HG03575 (cell line): Measurements from ENCODE around the gene NIPAL3.
A peak's percentile ranks its signal among the peaks of the same experiment; 100 is the strongest.

Source experiments
- ATAC-seq: cut with Tn5 transposase; IDR thresholded peaks from one replicate; pipeline ENCODE4 v1.9.1; 2021; ENCODE audit not compliant: unreplicated experiment, insufficient number of reproducible peaks, low FRiP score; ENCODE audit errors: extremely low read depth

The NIPAL3 gene

DNA sequence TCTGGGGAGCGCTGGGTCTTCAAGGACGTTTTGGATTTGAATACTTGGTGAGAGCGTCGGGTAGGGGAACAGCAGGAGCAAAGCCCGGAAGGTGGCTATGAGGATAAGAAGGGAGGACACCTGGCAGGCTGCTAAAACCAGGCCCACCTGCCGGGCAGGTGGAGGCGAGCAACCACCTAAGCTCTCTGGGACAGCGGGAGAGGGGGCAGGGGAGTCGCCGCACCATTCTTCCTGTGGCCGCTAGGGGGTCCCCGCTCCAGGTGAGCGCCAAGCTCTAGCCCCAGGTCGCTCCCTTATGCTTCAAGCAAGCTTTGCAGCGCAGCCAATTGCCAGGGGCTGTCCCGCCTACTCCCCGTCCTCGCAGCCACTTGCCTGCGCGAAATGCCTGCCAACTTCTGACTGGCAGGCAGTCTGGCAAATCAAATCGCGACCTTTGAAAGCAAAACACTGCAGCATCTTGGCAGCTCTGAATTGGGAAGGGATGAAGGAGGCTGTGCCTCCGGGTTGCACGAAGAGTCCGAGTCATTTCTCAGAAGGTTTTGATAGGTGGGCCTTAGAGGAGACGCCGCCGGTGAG, at the start of gene NIPAL3:
NIPAL3 (plus strand) TSS at position 469 of the 576 bp plus-strand sequence. CDS start 3,746 bp downstream, outside the sequence.
- ATAC-seq, result peak; percentile 72

DNA sequence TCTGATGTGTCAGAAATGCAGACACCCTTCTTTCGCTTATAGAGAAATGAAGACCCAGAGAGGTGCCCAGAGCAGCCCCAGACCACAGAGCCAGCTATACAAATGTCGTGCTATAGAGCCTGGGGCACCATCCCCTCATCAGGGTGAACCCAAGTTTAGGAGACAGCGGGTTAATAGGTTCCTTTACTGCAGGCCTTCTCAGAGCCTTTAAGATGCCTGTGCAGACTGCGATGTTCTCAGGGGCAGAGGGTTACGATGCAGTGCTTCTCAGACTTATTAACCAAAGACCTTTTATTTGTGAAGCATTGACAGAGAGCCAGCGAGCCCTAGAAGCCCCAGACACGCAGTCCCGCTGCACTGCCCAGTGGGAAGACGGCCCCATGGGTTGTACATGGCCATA, 48.9 kb upstream of the NIPAL3 start:
- no peak for ATAC-seq

DNA sequence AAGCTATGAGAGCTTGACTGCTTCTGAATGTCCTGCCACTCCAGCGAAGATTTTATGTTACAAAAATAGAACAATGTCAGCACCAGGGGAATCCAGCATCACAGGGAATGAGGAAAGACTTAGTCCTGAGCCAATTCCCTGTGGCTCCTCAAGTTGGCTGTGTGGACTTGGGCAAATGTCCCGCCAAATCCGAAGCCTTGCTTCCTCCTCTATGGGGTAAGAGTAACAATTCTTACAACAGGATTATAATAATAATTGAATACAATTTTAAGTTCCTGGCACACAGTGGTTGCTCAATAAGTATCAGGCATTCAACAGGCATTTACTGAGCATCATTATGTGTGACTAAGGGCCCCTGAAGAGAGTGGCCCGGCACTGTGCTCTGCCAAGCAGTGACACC, 46.4 kb upstream of the NIPAL3 start:
- no peak for ATAC-seq

DNA sequence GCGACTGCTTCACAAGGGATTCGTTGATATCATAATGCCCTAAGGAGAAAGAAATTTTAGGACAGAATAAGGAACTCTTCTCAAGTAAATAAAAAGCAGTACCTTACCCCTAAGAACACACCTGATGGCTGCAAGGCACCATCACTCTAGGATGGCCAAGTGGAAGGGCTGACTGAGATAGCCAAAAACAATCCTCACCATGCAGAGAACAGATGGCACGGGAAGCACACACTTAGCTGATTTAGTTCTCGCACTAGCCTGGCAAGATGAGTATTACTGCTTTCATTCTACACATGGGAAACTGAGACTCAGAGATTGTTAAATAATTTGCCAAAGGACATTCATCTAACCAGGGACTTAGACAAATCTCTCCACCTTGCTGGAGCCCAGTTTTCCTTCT, 45.8 kb upstream of the NIPAL3 start:
- no peak for ATAC-seq

DNA sequence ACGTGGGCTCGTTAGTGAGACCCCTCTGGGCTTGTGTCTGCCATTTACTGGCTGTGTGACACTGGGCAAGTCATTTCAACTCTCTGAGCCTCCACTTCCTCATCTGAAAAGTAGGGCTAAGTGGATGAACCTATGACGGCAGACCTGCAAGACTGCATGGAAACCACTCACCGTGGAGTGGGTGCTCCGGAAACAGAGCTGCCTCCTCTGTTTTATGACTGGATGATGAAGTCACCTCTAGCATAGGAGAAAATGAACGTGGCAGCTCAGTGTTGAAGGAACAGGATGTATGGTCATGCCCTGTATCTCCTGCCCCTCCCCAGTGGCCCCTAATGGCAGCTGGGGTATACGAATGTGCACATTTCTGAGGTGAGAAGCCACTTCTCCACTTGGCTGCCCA, 42.6 kb upstream of the NIPAL3 start:
- no peak for ATAC-seq

DNA sequence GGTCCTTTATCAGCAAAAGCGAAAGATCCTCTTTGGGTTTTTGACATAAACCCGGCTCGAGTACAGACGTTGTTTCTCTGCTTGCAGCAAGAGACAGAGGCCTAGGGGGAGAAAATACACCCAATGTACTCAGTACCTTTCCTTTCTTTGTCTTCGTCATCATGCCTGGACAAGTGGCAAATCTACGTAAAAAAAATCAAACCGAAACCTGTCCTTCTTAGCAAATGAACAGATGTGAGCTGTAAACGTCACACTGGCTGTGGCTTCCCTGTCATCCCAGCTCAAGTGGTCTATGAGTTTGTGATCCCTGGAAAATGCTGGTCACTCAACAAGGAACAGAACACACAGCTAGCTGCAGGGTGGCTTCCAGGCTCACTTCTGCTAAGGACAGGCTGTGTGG, 41.9 kb upstream of the NIPAL3 start:
- ATAC-seq, result no peak

DNA sequence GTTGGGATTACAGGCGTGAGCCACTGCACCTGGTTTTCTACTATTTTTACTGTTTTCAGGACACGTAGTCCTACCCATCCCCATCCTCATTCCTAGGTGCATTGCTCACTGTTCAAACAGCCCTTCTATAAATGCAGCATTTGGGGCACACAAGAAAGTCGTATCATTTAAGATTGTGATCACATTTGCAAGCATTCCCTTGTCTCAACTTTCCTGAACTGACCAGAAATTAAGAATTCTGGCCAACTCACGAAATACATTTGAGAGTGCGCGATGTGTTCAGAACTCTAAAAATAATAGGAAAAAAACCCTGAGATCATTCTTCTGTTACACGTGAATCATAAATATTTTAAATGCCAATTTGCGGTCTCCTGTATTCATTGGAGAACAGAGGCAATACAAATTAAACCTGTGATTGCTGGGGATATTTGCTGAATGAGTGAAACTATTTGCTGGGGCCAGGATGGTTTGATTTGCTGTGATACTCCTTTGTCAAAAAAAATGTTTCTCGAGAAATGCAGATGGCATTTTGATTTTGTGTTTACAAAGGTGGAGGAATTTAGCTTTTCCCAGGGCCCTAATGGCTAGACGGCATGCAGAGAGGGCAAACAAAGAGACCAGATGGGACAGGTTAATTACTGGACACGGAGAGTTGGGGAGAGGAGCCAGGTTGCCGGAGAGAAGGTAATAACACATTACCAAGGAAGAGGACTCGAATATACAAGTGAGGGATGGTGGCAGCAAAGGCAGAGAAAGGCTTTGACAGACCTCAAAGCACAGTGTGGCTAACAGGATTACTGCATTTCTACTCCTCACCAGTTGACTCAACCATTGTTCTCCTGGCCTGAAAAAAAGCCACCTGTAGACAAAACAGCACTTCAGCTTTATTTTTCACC, 40.5 kb upstream of the NIPAL3 start:
- ATAC-seq, result no peak

DNA sequence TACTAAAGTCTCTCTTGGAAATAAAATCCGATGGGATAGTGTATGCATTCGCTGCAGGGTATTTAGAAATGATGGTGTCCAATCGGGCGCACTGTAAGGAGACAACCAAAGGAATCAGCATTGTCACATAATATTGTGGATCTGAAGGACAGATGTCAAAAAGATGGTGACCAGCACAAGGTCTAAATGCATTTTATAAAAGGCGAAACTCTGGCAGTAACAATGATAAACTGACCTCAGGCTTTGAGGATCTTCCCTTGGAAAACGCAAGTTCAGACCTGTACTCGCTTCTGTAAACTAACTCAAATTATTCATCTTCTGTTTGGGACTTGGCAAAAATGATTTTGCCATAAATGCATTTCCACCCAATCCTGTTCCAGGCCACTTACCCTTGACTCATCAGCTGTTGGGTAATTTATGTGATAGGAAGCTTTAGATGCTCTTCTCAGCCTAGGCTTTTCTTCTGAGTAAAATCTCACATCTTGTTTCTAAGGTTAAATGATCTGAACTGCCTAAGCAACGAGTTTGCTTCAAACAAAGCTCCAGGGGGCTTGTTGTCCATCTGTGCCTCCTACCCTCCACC, 35.8 kb upstream of the NIPAL3 start:
- no peak for ATAC-seq

DNA sequence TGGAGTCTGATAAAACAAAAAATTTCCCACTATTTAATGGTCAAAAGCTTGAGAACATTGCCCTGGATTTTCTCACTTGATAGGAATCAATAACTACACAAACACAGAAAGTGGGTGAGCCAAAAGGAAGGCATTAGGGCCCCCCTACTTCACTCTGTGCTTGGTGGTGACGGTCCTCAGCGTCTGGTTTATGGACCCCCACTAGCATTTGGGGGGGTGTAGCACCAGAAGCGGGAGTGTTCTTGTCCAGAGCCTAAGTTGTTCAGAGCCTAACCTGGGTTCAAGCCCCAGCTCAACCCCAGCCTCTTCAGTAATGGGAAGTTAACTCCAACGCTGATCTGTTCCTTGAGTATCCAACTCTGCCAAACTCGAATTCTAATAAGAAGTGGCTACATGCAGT, 35.1 kb upstream of the NIPAL3 start:
- ATAC-seq, result no peak

DNA sequence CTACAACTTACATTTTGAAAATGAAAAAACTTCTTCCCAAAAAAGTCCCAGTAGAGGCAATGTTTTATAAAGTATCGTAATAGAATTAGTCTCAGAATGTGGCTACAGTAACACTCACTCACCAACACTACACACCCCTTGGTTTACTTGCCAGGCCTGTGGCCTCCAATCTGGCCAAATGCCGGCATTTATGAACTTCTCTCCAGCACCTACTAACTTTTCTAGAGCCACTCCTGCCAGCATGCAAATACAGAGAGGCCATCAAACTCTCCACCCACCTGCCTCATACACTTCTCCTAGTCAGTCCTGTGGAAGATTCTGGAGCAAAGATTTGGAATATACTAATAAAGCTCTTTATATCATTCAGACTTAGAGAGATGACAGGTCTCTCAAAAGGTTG, 34.3 kb upstream of the NIPAL3 start:
- ATAC-seq, result no peak

DNA sequence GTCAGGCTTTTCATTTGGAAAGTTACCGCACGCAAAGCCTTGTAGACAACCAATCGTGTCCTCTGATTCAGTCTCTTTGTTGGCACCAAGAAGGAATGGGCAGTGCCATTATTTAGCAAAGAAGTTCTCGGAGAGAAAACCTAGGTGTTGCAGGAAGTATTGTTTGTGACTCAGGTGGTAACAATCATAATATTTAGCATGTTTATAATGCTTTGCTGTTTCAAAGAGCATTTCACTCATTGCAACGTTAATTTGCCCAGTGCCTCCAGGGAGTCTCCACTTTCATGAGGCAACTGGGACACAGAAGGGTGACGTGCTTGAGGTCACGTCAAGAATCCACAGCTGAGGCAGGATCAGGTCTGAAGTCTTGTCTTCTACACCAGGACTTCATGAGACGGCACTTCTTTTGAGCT, 33.4 kb upstream of the NIPAL3 start:
- no peak for ATAC-seq

DNA sequence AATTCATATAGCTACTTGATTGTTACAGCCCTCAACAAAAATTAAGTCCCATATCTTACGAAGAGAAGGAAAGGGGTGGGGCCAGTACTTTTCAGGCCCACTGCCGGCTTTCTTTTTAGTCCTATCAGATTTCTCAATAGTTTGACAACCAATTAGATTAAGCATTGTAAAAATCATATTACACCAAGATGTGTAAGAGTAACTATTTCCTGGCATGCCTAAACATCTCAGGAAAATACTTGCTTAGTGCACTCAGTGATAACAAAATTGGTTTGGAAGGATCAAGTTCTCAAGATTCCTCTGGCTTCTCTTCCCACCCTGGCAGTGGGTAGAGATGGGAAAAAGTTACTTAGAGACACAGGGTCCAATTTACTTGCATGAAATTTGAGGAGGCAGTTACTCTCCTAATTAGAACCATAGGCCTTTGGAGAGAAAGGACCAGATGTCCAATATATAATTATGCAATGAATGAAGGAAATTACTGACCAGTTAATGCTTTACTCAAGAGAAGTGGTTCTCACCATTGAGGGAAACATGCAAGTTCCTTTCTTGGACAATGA, 32.1 kb upstream of the NIPAL3 start:
- no peak for ATAC-seq

DNA sequence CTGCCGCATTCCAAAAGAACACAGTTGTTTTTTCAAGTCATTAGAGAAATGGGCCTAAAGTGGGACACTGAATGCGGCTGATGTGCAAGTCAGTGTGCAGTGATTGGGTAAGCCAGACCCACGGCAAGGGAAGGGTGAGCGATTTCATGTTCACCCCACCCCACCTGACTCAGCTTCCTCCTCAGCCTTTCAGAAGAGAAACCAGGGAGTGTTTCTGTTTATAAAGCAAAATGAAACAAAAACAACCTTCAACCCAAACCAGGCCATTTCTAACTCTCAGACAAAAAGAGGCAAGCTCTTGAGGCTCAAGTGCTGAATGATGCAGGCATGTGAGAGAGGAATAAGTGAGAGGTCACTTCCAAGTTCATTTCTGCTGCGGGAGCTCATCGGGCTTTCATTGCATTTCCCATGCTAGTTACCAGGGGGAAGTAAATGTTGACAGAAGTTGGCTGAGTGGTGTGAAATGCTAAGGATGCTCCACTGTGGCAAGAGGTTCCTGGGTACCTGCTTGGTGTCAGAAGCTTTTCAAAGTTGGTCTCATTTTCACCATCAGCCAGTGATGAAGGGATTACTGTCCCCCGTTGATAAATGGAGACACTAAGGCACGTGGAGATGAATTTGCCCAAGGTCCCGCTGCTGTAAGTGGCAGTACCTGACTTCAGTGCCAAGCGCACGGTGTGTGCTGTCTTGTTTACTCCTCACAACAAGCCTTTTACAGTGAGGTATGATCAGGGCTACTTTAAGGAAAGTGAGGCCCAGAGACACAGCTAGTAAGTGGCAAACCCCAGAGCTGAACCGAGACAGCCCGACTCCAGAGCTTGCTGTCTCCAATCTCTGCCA, 31.1 kb upstream of the NIPAL3 start:
- no peak for ATAC-seq

DNA sequence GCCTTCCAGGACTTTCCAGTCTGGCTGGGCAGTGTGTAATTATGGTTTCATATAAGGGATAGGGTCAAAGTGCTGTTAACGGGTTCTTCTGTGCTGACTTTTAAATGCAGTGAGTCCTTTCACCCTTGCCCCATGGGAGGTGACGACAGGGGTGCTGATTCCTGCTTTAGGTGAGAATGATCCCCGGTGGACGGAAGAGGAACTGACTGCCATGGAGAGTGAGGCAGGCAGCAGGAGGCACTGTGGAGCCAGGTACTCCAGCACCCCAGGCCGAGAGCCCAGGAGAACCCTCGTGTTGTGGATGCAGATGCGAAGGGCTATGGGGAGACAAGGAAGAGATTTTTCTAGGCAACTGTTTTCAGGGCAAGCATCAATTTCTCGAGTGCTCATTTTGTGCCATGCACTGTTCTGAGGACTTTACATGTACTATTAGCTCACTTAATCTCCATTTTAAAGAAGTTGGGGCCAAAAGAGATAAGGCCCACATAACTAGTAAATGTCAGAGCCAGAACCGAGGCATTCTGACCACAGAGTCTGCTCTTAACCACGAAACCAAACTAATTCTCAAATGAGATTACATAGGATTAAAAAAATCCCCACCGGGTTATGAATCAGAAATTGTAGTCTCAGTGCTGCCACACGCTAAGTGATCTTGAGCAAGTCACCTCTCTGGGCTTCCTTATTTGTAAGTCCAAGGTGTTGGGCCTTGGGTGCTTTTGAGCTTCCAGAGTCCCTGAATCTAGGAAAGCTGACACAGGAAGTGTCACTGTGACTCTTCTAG, 30.3 kb upstream of the NIPAL3 start:
- ATAC-seq, result no peak

DNA sequence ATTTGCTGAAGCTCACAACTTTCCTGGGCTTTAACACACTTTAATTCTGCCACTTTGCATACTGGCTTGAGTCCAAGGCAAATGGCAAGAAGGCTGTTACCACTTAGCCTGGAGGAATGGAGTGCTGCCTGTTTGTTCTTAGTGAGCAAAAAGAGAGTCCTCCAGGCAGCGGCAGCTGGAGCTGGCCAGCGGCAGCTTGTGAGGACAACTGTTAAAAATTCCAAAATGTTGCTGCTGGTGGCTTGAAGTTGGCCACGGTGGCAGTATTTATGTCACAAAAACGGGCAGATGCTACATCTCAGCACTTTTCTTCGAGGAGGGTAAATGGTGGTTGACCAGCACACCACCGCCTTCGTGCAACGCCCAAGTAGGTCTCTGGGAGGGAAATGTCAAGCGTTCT, 29.4 kb upstream of the NIPAL3 start:
- no peak for ATAC-seq

DNA sequence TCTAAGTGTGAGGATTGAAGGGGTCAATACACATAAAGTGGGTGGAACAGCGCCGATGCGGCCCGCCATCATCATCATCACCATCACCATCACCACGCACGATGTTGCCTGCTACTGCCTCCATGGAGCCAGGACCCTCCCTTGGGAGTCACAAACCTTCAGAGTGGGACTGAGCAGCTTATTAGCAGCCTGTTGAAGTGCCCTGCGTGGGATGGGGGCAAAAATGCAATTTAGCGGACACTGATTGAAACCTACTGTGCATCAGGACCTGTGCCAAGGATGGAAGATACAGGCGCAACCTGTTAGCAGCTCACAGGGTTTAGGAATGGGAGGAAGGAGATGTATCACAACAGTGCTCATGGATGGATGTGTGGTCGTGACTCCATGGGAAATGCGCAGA, 28.7 kb upstream of the NIPAL3 start:
- ATAC-seq, result no peak

DNA sequence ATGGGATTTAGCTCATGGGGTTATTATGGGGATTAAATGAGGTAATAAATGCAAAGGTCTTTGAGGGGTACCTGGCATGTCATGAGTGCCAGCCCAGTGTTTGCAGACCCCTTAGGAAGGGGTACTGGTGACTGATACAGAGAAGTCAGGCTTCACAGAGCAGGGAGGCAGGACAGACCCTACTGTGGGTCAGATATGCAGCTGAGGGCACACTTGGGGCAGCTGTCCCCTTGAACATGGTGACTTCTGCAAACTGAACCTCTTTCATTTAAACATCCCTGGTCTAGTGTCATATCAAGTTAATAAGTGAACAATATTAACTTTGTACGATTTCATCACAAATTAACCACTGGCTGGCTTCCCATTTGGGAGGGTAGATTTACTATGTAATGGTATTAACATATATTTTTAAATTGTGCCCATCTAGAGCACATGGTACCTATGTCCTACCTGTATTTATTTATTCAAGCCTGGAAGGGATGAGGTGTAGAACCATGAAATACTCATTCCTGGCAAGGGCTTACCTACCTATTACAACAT, 27.9 kb upstream of the NIPAL3 start:
- ATAC-seq, result no peak

DNA sequence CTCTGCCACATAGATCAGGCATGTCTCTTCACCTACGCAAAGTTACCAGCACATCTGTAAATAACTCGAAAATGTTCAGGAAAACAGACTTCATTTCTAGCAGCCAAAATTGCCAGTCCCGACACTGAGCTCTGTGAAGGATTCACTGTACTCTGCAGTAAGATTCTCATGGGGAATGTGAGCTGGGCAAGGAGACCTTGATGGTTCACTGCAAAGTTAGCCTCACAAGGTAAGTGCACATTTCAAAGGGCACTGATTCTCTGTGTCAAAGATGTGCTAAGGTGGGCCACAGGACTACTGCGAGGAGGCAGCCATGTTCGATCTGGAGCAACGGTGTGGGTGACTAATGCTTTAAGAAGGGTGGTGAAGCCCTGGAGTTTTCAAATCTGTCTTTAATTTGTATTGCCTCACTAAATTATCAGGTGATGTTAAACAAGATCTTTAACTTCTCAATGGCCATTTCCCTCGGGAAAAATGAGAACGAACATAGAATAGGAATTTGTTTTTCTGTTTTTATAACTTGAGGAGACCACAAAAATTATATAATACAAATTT, 27.2 kb upstream of the NIPAL3 start:
- ATAC-seq, result no peak
